Glomerular visceral epithelial cell (primary cell): ENCODE measurements around the gene CLTCL1.

Experiments used
- DNase-seq: peaks from one replicate; pipeline ENCODE4 v3.0.0-alpha.2; 2016; ENCODE audit errors: extremely low spot score

Gene CLTCL1

DNA sequence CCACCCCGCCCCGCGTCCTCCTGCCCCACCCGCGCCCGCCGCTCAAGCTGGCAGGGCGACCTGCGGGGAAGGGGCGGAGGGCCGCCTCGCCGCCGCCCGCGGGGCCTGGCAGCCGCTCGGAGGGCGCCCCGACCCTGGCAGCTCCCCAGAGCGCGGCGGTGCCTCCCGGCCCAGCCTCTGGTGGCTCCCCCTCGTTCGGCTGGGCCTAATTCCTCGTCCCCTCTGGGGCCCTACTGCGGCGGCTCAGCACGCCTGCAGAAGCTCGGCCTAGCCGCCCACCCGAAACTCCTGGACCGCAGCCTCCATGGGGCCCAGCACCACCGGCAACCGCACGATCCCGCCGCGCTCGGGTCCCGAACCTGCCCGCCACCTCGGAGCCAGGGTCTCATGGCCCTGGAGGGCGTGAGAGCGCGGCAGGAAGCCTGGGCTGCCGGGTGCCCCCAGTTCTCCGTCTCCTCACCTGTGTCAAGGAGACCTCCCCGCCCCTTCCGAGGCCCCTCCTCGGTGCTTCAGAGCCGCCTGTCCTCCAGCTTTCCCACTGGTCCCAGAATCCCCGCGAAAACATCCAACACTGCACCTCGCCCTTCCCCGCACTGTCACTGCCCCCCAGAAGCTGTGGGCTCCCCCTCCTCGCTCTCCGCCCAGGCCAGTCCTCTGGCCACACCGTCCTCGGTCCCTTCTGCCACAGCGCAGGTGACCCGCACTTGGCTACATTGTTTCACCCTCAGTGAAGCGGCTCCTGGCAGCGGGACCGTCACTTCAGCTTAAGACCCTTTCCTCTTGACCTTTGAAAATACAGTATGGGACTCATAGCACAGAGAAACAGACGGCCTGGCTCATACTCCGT lies 140.8 kb downstream of the CLTCL1 start:
- DNase-seq = no peak

DNA sequence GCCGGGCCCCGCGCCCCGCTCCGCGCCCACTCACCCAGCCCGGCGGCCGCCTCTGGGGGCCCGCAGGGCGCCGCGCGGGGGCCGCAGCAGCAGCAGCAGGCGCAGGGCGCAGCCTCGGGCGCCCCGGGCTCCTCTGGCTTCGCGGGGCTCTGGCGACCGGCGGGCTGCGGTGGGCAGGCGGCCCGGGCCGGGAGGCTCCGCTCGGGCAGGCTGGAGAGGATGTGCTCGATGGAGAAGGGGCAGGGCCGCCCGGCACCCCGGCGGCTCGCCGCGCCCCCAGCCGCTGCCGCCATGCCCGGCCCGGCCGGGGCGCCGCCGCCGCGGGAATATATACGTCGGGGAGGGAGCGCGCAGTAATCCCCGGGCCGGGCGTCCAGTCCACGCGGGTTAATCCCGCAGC lies 141.5 kb downstream of the CLTCL1 start, which contains the start of gene GSC2:
Gene GSC2, minus strand, starts transcription at position 302 of the 400 bp plus-strand sequence. Its CDS starts 9 bp downstream, at position 293.
- no peak for DNase-seq

DNA sequence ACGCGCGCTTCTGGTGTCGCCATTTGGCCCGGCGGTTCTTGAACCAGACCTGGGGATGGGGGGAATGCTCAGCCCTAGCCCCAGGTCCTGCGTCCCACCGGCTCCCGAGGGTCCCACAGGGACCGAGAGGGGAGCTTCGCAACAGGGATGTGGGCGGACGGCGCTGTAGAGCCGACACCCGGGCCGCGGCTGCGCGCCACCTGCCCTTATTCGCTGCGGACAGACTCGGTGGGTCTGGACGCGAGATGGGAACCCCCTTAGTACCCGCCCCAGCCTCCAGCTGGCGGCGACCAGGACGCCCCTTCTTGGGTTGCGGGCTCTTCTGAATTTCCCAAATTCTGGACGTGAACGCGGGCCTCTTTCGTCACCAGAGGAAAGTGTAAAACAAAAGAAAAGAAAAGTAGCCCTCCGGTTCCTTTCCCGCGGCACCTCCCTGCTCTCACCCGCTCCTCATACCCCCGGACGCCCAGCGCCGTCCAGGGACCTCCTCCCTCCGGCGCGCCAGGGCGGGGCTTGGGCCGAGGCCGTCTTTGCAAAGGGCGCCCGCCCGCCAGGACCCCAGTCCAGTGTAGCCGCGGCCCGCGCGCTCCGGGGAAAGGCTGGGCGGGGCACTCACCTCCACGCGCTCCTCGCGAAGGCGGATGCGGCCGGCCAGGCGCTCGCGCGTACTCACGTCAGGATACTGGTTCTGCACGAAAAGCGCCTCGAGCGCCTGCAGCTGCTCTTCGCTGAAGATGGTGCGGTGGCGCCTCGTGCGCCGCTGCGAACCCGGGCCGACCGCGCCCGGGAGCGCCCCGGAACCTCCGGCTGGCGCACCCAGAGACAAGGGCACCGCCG lies 142.3 kb downstream of the CLTCL1 start:
- DNase-seq = no peak

DNA sequence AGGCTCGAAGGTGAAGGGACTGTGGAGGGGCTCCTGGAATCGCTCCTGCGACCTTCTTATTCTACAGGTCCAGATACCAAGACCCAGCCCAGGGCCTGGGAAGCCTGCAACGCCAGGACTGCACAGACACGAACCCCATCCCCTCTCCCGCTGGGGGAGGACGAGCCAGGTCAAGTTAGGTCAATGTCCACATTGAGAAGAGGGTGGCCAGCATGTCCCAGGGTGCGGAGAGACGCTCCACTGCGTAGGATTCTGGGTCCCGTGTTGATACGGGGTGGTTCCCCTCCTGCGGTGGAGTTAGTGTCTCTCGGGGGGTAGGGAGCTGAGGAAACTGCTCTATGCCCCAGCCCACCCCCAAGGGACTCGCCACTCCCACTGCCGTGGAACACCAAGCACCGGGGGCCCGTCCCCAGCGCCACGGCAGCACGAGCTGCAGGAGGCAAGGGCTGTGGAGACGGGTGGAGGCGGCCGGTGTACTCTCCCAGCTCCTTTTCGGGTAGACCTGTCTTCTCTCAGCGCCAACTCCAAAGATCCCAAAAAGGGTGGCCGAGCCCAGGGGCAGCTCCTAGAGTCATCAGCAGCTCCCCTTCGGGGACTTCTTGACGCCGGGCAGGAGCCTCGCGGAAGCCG lies 143.0 kb downstream of the CLTCL1 start:
- no peak for DNase-seq

DNA sequence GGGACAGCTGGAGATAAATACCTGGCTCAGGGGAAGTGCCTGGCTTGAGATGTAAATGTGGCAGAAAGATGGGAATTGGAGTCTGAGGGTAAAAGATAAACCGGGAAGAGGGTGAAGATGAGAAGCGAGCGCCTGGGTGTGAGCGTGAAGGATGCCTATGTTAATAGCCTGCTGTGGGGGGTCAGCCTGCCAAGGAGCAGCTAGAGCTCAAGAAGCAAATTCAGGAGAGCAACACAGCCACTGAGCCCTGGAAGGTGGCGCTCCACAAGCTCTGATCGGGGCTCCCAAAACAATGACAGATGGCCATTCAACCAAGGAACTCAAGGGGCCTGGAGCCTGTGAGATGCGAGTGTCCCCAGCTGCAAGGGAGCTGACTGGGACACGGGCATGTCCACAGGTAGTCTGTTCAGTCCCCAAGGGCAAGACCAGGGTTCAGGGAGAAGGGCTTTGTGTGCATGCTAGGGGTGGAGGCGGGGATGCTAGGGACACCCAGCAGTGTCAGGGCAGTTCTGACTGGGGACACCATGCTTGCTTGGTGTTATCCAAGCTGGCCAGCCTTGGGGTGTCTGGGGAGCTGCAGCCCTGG lies 144.2 kb downstream of the CLTCL1 start:
- DNase-seq = no peak

DNA sequence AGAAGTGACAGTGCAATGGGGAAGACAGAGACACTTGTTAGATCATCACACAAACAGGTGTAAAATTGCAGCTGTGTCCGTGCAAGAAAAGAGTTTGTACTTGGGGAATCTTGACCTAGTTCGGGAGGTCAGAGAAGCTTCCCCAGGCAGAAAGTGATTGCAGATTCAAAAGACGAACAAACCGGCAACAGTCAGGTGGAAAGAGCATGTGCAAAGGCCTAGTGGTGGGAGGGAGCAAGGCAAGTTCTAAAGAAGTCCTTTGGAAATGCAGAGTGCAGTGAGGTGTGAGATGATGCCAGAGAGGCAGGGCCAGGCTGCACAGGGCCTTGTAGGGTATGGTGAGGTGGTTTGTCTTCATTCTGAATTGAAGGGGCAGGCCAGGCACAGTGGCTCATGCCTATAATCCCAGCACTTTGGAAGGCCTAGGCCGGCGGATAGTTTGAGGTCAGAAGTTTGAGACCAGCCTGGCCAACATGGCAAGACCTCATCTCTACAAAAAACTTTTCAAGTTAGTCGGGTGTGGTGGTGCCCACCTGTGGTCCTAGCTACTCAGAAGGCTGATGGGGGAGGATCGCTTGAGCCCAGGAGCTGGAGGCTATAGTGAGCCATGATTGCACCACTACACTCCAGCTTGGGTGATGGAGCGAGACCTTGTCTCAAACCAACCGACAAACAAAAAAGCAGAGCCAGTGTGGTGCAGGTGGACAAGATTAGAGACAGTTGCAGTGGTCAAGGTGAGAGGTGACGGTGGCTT lies 145.1 kb downstream of the CLTCL1 start:
- DNase-seq = no peak

DNA sequence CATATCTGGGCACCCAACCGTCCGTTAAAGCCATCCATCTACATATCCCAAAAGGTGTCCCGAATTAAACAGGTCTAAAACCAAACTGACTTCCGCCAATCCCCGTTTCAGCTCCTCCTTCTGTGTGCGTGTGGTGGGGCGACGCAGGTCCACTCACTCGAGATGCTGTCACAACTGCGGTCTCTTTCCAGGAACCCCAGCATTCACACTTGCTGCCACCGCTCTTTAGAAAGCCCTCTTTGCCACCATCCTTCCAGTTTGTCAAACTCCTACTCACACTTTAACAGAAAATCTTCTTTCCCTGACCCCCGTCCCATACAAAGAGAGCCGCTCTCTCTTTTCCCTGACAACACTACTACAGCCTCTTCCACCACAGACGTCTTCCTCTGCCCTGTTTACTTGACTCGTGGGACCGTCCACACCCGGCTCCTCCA lies 147.5 kb downstream of the CLTCL1 start:
- DNase-seq = no peak

DNA sequence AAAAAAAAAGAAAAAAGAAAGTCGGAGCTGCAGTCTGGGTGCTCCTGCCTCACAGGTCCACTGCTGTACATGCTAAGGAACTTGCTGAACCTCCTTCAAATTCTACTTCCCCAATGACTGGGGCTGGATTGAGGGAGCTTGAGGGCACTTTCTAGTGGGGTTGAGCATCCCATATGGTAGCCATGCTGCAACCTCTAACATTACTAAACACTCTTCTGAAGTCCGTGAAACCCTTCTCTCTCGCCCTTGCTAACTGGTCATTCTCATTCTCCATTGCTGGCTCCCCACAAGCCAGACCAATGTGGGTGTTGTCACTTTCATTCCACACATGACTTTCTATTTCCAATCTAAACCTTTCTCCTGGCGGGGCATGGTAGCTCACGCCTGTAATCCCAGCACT lies 148.3 kb downstream of the CLTCL1 start:
- no peak for DNase-seq

DNA sequence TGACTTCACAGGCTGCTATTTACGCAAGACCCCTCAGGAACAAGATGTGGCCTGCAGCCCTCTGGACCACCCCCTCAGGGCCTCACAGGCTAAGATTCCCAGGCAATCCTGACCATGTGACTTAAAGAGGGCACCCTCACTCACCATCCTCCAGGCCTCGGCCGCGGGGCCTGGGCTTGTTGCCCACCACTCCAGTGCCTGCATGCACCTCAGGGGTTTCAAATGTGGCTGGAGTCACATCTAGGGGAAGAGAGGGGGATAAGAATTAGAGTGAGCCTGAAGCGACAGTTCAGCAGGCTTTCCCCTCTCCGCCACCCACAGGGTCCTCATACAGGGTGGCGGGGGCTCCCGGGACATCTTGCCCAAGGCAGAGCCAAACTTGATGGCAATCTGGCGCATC lies 149.1 kb downstream of the CLTCL1 start:
- no peak for DNase-seq

DNA sequence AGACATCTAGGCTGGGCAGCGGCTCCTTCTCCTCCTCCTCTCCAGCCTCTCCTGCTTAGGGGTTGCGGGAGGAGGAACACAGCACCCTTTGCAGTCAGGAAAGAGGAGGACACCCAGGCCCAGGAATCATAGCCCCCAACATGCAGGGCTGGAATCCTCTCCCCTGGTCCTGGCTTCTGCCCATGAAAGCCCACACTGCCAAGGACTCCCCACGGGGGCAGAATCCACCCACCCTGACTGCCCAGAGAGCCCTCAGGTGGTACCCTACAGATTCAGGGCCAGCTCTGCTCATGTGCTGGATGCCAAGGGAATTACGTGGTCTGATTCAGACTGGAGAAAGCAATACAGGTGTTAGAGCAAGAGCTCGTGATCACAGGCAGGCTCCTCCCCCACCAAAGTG lies 151.5 kb downstream of the CLTCL1 start:
- DNase-seq = no peak

DNA sequence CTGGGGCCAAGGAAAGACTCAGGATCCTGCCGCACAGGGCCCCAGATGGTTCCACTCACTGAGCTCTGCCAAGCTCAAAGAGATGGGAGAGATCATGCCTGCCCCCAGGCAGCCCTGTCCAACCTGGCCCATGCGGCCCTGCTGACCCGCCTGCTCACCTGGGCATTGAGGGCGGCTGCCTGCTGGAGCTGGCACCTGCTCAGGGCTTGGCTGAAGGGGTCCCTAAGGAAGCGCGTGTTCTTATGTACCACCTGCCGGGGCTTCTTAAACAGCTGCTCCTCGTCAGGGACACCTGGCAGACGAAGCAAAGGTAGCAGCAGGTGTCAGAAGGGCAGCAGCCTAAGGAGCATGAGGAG lies 152.5 kb downstream of the CLTCL1 start:
- DNase-seq = no peak

DNA sequence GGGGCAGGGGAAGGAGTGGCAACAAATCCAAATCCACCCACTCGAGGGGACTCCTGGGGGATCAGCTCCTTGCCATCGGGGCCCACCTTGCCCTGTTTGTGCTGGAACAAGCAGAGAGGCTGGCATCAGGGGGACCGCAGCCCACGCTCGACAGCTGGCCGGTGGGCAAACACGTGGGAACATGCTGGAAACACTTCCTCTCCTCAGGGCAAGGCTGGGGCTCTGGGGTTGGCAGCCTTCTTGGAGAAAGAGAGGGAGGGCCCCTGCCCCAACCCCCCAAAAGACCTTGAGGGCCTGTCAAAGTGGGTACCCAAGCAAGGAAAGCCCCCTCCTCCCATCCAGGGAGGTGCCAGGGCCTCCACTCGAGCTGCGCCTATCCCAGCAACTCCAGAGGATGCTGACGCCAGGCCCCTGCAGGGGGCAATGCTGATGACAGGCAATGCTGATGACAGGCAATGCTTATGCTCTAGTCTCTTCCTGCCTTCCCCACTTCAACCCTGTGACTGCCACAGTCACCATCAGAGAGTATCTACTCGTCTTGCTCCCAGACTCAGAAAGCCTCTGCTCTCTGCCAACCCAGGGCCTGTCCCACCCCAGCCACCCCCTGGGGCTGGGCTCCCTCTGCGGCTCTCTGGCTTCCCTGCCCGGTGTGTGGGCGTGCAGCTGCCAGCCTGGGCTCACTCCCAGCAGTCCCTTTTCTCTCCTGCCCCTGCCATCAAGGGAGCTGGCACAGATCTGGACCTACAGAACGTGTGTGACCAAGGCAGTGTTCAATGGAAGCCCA lies 153.1 kb downstream of the CLTCL1 start:
- no peak for DNase-seq

DNA sequence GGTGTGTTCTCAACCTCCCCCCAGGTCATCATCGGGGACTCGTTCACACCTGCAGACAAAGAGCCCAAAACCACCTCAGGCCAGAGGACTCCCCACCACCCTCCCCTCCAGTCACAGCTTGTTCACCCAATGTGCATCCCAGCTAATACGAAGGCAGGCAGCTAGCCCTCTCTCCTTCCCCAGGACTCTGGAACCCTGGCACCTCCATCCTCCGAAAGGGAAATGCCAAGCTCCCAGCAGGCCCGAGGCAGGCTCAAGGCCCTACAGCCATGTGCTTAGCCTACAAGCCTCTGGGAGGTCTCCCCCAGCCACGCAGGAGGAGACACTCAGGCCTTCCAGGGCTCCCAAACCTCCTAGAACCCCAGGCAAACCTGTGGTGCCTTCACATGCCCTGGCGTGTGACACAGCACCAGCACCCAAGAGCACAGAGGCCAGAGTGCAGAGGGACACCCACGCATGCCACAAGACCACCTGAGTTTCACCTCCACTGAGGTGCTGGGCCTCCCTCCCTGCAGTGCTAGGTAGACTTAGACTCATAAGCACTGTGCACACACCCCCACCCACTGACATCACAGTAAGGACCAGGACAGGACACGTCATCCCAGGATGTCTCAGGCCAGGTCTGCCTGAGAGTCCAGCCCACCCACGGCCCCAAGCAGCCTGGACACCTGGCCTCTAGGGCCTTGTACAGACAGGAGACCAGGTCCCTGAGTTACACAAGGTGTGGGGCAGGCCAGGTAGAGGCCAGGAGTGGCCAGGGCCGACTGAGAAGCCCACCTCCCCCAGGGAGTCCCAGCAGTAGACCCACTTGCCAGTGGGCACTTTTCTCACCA lies 153.9 kb downstream of the CLTCL1 start:
- DNase-seq = no peak

DNA sequence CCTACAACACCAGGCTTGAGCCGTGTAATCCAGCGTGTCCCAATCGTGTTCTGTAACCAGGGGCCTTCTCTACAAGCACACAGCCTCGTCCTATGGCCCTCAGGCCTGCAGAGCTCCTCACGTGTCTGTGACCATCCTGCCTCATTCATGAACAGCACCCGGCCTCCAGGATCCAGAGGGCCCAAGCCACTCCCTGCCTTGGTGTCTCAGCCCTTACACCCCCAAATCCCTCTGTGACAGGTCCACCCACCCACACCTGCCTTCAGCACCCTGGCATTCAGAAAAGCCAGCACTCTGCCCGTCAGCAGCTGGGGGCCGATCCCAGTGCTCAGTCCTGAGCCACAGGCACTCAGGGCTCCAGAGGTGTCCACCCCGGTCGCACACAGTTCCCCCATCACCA lies 154.6 kb downstream of the CLTCL1 start:
- DNase-seq = no peak

DNA sequence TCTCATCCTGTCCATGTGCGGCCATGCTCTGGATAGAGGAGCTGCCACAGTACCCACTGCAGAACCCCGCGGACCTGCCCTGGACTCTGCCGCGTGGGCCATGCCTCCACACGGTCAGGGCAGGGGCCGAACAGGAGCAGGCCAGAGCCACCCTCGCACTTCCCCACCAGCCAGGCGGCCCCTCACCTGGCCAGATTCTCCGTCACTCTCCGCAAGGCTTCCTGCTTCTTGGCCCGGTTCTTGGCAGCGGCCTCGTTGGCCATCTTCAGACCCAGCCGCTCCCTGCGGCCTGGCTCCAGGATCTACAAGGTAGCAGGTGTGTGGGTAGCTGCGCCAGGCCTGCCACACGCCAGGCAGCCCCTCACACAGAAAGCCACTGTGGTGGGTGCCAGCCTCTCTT lies 156.6 kb downstream of the CLTCL1 start:
- no peak for DNase-seq

DNA sequence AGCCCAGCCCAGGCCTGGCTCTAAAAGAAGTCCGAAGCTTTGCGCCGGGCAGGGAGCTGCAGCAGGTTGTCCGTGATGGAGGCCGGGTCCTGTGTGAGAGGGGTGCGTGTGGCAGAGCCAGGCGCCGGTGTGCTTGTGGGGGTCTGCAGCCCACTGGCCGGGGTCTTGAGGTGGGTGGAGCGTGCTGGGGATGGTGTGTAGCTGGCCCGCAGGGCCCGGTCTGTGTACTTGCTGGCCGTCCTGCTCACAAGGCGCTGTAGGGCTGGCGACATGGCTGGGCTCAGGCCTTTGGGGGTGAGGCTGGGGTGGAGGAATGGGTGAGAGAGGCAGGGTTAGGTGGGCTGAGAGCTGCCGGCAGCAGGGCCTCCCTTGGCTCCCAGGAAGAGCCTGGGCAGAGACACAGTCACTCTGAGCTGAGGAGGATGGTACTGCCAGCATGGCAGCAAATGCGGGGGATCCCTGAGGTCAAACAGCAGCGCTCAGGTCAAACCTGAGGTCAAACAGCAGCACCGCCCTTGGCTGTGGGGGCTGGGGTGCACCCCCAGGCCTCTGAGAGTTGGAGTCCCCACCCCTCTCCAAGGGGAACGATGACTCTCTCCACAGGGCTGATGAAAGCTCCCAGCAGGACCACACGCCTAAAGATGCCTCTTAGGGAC lies 157.2 kb downstream of the CLTCL1 start:
- DNase-seq = no peak

DNA sequence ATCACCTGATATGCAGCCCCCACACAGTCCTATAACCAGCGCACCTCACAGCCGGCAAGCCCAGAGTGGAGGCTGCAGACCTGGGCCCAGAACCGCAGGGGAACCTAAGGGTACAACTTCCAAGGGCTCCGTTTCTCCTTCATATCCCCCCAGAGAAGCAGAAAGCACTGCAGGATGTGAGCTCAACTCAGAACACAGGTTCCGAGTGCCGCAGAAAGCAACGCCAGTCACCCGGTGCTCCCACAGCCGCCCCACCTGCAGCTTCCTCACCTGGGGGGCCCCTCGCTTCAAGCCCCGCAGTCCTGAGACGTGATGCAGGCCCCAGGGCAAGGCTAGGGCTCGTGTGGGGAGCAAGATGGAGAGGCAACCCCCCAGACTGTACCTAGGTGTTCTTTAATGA lies 158.0 kb downstream of the CLTCL1 start:
- DNase-seq = no peak

DNA sequence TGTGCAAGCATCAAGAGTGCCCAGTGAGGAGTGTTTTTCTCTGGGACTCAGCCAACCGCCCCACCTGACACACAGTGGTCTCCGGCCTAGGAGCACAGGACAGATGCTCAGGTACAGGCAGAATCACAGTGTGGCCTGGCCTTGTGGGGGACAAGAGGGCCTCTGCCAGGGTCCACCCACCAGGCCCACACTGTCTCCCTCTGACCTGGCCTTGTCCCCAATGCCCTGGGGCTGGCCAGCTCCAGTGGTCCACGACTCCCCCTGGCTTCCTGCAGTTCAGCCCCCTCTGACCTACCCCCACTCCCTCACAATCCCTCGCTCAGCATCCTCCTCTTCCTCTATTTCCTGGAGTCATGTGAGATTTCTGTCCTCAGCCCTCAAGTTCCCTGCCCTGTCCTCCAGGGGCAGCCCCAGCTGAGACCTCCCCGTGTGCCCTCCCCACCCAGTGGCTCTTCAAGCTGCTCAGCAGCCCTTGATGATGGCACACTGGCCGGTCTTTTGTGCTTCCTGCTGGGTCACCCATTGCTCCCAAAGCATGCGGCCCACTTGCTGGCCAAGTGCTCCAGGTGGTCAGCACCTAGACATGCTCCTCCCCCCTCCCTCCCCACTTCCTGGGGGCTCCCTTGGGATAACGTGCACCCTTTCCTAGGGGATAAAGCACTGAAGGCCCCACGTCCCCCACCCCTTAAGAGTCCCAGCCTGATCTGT lies 158.7 kb downstream of the CLTCL1 start:
- no peak for DNase-seq

DNA sequence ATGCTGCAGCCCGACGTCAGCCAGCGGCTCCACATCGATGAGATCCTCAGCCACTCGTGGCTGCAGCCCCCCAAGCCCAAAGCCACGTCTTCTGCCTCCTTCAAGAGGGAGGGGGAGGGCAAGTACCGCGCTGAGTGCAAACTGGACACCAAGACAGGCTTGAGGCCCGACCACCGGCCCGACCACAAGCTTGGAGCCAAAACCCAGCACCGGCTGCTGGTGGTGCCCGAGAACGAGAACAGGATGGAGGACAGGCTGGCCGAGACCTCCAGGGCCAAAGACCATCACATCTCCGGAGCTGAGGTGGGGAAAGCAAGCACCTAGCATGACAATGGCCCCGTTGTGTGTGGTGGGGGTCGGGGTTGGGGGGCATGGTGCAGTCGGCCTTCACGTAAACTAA lies 159.4 kb downstream of the CLTCL1 start:
- no peak for DNase-seq
